Kidney epithelial cell (primary cell): ENCODE results near the gene C6orf132. TPM values are rescaled to one million over a fixed set of nuclear protein-coding genes. Genes with fewer than 3 reads are reported as not detected.

ENCODE experiments used
- DNase-seq: peaks from one replicate; pipeline ENCODE4 v3.0.0-alpha.2; 2010; ENCODE audit warnings: low read depth
- H3K27me3 ChIP-seq: 2 replicates; pipeline ENCODE4 v1.6.0; 2011; ENCODE audit warnings: low read length; ENCODE audit not compliant: control insufficient read depth, insufficient read depth
- H3K36me3 ChIP-seq: 2 replicates; pipeline ENCODE4 v1.5.1; 2011; ENCODE audit warnings: low read length; ENCODE audit not compliant: control insufficient read depth, insufficient read depth
- H3K4me3 ChIP-seq: 2 replicates; pipeline ENCODE4 v1.5.1; 2011; ENCODE audit warnings: low read depth, mild to moderate bottlenecking, control low read depth, low read length
- CTCF ChIP-seq: IDR thresholded peaks from 2 replicates; pipeline ENCODE4 v1.5.1; 2011; ENCODE audit warnings: mild to moderate bottlenecking, moderate library complexity, low read length, control low read depth, inconsistent platforms; ENCODE audit not compliant: insufficient read depth, poor library complexity, severe bottlenecking
- total RNA-seq: library from RNA; depleted of rRNA; stranded (reverse); fragments of >200 nt; gene quantifications from 2 replicates; pipeline ENCODE4 v1.2.3, GENCODE V29; 2015

The C6orf132 gene
- total RNA-seq, 1 donor from 2014 or later, result 18.9 TPM

DNA sequence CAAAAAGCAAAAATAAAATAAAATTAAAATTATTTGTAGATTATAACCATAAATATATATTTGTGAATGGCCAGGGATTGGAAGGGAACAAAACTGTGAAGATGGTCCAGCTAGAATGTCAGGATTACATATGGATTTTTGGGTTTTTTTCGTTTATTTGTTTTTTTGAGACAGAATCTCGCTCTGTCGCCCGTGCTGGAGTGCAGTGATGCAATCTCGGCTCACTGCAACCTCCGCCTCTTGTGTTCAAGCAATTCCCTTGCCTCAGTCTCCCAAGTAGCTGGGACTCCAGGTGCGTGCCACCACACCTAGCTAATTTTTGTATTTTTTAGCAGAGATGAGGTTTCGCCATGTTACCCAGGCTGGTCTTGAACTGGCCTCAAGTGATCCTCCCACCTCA lies 7.8 kb upstream of the C6orf132 start:
- no peaks in the 10 kb centered on the region for H3K27me3 ChIP-seq
- no peaks in the 10 kb centered on the region for H3K36me3 ChIP-seq
- no peak overlapping the region for H3K4me3 ChIP-seq
- TF ChIP-seq CTCF, result no peak
- no peak for DNase-seq

DNA sequence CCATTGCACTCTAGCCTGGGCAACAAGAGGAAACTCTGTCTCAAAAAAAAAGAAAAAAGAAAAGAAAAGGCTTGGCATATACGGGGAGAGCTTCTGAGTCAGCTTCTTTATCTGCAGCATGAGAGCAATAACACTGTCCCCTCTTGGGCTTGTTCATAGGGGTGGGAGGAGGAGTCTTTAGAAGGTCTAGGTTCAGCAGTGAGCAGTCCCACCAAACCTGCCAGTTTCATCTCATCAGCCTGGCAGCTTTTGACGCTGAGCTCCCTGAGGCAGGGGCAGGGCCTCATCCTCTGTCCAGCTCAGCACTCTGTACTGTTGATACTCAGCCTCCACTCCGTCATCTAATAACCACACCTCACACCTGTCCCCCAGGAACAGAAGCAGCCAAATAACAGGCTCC lies 5.6 kb upstream of the C6orf132 start:
- H3K36me3 ChIP-seq, result no peaks in the 10 kb centered on the region
- no peak for DNase-seq
- no peak for TF ChIP-seq CTCF
- H3K4me3 ChIP-seq, result no peak overlapping the region
- no peaks in the 10 kb centered on the region for H3K27me3 ChIP-seq

GRCh38 chr6:42147138-42147562 lies 4.7 kb upstream of the C6orf132 start:
- TF ChIP-seq CTCF, result no peak
- DNase-seq, result no peak
- H3K27me3 ChIP-seq, result no peaks in the 10 kb centered on the region
- H3K4me3 ChIP-seq, result no peak overlapping the region
- no peaks in the 10 kb centered on the region for H3K36me3 ChIP-seq

- DNase-seq, result no peak
These were observed 760 bp downstream of the C6orf132 start for GRCh38 chr6:42141603-42142117.

GRCh38 chr6:42140756-42141602 lies 1.4 kb downstream of the C6orf132 start:
- DNase-seq, result no peak
- peak overlapping the region; percentile 61 for H3K4me3 ChIP-seq
- no peak for TF ChIP-seq CTCF
- H3K27me3 ChIP-seq, result no peaks in the 10 kb centered on the region
- no peaks in the 10 kb centered on the region for H3K36me3 ChIP-seq

More at GRCh38 chr6:42141603-42142117, 760 bp downstream of the C6orf132 start:
- Histone ChIP-seq H3K4me3 (peak overlapping the region; percentile 61), H3K27me3 (no peaks in the 10 kb centered on the region), H3K36me3 (no peaks in the 10 kb centered on the region)
- no peak for TF ChIP-seq CTCF
